GM21576 (cell line): ENCODE data around the gene RERE.
A peak's percentile ranks its signal among the peaks of the same experiment; 100 is the strongest.

Experiments
- ATAC-seq: cut with Tn5 transposase; IDR thresholded peaks from one replicate; pipeline ENCODE4 v1.9.1; 2021; ENCODE audit warnings: mild to moderate bottlenecking, moderate library complexity; ENCODE audit not compliant: unreplicated experiment

RERE gene

GRCh38 chr1:8419172-8419571 lies 398.3 kb downstream of the RERE start:
- no peak for ATAC-seq

DNA sequence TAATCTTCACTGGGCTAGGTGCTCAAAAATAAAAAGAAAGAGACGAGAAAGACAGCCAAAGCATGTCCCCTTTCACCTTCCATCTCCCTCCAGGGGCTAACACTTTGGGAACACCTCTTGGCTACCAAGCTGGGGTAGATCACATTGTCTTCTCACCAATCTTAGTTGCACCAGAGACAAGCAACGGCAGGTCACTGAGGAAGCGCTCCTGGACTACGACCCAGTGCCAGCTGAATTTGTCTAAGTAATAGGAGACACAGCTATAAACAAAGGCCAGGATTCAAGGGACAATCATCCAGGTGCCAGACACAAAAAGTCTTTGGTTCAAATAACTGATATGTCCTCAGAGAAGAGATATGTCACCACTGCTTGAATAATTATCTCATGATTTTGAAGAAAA lies 399.1 kb downstream of the RERE start:
- no peak for ATAC-seq

- no peak for ATAC-seq
These were observed 399.8 kb downstream of the RERE start for GRCh38 chr1:8417625-8418024.

- ATAC-seq = no peak
These were observed 400.6 kb downstream of the RERE start for GRCh38 chr1:8416881-8417280.

DNA sequence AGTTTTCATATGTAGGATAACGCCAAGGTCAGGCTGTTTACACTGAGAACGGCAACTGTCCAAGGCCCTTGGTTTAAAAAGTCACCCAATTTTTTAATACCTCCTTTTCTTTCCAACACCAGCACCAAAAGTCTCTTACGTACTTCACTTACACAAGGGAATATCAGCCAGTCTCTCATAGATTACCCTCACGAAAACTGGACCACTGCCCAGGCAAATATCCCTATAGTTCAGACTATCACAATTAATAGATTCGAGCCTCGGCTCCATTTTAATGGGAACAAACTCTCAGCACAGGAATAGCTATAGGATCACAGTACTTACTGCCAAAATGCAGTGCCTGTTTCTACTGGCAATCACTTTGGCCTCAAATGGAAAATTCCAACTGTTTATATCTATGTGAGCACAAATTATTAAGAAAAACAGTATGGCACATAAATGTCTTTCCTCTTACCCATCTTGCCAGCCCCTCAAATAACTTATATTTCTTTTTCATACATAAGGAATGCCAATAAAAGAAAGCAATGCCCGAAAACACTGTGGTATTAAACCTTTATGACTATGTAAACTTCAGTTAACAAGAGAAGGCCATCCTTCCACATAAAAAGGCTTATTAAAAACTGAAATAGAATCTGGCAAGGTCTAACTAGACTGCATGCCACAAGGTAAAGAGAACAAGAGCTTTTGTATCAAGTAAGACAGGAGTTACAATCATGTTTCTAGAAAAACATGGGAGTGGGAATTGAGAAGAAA lies 401.7 kb downstream of the RERE start:
- no peak for ATAC-seq

- ATAC-seq = no peak
These were observed 405.1 kb downstream of the RERE start for GRCh38 chr1:8412183-8412831.

- no peak for ATAC-seq
These were observed 405.6 kb downstream of the RERE start for GRCh38 chr1:8411803-8412182.

DNA sequence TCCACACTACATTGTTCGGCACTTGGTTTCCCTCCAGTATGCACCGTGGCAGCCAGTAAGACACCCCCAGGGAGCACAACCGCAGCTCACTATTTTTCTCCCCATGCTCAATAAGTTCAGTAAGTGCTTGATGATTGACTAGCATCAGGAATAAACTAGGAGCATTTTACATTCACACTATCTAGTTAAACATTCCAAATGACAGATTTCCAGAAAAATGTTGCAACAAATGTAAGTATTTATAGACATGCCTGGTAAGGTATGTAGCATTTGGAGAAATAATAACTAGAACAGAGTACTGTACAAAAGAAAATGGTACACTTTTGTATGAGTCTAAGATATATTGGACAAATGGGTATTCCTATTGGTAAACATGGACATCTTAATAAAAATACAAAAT lies 406.6 kb downstream of the RERE start:
- no peak for ATAC-seq

GRCh38 chr1:8409606-8410005 lies 407.8 kb downstream of the RERE start:
- no peak for ATAC-seq

GRCh38 chr1:8409106-8409505 lies 408.3 kb downstream of the RERE start:
- no peak for ATAC-seq

DNA sequence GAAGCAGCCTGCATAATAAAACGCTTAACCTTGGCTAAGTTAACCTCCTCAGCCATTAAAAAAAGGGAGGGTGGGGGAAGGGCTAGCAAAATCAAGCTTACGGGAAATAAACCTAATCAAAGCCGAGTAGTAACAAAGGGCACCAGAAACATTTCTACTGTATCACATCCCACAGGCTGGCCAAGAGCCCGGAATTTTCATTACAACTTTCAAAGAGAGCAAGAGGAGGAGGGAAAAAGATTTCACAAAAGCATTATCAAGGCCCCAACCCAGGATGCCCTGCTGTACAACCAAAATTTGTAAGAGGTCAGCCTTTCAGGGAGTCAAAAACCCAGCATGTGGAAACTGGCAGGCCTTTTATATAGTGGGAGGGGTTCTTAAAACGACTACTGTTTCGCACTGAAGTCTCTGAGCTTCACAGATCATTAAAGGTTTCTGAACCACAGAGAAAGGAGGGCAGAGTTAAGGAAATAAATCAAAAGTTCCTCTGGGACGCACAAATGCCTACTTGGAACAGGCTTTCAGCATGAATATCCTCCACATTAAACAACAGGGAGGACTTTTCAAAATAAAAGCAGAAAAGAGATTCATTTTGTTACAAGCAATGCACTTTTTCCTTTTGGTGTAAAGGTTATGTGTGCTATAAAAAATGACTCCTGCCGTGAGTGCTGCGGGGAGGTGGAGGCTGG lies 409.1 kb downstream of the RERE start:
- no peak for ATAC-seq

GRCh38 chr1:8407652-8408051 lies 409.8 kb downstream of the RERE start:
- ATAC-seq = no peak

- no peak for ATAC-seq
These were observed 410.5 kb downstream of the RERE start for GRCh38 chr1:8406960-8407359.

DNA sequence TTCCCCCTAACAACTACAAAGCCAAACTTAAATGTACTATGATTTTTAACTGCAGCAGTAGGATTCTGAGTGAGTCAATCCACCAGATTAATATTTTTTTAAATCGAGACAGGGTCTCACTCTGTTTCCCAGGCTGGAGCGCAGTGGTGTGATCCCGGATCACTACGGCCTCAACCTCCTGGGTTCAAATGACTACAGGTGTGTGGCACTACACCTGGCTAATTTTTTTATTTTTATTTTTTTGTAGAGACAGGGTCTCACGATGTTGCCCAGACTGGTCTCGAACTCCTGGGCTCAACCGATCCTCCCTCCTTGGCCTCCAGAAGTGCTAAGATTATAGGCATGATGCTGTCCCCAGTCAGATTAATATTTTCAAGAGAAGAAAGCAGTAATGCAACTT lies 411.4 kb downstream of the RERE start:
- no peak for ATAC-seq

DNA sequence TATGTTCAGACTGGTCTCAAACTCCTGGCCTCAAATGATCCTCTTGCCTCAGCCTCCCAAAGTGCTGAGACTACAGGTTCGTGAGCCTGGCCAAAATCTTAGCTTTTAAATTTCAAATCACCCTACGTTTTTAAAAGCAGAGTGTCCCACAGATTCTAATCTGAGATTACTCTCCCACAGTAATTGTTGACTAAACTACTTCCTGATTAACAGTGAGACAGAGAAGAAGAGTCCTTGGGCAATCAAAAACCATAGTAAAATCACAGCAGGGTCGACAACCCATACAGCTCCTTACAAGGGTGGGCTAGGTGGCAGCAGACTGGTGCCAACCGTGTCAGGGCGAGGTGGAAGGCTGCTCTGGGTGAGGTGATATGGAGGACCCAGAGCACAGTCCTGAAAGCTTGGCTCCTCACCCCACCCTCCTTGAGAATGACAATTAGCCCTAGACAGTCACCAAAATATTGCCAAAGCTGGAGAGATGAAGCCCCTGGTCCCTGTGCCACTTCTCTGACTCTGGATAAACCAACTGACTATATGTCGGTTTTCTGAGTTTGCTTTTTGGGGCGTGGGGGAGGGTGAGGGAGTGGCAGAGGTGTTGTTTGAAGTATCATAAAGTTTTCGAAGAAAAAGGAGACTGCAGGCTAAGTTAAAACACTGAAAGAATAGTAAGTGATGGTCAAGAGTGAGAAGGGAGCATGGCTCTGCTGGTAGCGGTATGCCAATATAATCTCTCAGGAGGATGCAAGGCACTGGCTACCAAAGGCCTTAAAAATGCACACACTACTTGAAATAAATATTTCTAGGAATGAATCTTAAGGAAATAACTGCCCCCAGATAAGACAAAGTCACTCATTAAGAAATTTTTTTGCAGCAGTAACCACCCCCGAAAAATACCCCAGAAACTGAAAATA lies 412.7 kb downstream of the RERE start:
- no peak for ATAC-seq

GRCh38 chr1:8402109-8402710 lies 415.2 kb downstream of the RERE start:
- ATAC-seq = no peak

DNA sequence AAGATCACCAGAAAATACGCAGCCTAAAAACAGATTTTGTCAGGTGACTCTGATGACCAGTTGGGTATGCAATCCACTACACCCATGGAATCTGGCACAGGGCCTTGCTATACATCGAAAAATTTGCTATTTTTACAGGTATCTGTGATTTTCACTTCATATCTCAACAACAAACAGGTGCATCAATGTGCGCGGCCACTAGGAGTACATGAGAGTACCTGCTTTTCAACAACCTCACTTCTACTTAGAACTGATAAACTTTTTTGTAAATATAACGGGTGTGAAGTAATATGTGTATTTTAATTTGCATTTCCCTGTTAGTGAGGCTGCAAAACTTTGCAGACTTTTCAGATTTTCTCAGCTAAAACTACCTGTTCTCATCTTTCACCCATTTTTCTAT lies 418.8 kb downstream of the RERE start:
- no peak for ATAC-seq

- ATAC-seq = no peak
These were observed 419.4 kb downstream of the RERE start for GRCh38 chr1:8398086-8398485.

DNA sequence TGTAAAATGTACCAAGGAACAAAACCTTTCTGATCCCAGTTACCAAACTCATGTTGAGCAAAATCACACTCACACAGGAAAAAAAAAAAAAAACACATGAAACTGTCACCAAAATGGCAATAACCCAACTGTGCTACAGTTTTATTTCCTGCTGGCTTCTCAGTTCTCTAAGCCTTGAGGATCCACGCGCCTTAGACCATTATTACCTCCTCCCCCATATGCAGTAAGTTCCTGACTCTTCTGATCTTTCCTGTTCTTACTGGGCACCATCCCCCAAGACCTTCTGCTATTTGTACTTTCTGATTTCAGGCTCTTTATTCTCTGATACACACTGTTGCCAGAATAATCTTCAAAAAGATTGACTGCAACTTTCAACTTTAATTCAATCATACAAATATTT lies 419.9 kb downstream of the RERE start:
- peak; percentile 55 for ATAC-seq

GRCh38 chr1:8396786-8397406 lies 420.5 kb downstream of the RERE start:
- ATAC-seq = peak; percentile 38
